ENCODE data around the gene CLBA1.
"Not testable (repeated sequence)": the region's sequence is repeated elsewhere in the genome, so short reads cannot be mapped to it uniquely, and the experiment has no call there.

CLBA1 gene

DNA sequence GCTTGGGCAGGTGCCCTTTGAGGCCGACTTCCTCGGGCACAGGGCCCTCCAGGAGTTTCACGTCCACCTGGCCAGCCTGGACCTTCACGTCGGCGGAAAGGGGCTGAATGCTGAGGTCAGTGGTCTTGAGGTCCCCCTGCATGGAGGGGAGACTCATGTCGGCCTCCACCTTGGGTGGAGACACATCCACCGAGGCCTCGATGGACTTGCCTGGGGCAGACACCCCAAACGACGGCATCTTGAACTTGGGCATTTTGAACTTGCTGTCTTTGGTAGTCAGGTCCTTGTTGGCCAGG is 36.9 kb upstream of the CLBA1 start:
- no peak for DNase-seq

DNA sequence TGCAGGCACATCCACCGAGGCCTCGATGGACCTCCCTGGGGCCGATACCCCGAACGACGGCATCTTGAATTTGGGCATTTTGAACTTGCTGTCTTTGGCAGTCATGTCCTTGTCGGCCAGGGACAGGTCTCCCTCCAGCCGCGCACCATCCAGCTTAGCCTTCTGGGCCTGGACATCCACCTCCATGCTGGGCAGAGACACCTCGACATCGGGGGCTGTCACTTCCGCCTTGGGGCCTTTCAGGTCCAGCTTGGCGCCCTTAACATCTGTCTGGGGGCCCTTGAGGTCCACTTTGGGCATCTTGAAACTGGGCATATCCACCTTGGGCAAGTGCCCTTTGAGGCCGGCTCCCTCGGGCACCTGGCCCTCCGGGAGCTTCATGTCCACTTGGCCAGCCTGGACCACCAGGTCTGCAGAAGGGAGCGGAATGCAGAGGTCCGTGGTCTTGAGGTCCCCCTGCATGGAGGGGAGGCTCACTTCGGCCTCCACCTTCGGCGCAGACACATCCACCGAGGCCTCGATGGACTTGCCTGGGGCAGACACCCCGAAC is 36.1 kb upstream of the CLBA1 start:
- DNase-seq = not testable (repeated sequence)

DNA sequence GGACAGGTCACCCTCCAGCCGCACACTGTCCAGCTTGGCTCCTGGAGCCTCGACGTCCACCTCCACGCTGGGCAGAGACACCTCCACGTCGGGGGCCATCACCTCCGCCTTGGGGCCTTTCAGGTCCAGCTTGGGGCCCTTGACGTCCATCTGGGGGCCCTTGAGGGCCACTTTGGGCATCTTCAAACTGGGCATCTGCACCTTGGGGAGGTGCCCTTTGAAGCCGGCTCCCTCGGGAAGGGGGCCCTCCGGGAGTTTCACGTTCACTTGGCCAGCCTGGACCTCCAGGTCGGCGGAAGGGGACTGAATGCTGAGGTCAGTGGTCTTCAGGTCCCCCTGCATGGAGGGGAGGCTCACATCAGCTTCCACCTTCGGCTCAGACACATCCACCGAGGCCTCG is 35.6 kb upstream of the CLBA1 start:
- DNase-seq = no peak

DNA sequence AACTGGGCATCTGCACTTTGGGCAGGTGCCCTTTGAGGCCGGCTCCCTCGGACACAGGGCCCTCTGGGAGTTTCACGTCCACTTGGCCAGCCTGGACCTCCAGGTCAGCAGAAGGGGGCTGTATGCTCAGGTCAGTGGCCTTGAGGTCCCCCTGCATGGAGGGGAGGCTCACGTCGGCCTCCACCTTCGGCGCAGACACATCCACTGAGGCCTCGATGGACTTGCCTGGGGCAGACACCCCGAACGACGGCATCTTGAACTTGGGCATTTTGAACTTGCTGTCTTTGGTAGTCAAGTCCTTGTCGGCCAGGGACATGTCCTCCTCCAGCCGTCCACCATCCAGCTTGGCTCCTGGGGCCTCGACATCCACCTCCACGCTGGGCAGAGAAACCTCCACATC is 34.9 kb upstream of the CLBA1 start:
- DNase-seq = not testable (repeated sequence)

DNA sequence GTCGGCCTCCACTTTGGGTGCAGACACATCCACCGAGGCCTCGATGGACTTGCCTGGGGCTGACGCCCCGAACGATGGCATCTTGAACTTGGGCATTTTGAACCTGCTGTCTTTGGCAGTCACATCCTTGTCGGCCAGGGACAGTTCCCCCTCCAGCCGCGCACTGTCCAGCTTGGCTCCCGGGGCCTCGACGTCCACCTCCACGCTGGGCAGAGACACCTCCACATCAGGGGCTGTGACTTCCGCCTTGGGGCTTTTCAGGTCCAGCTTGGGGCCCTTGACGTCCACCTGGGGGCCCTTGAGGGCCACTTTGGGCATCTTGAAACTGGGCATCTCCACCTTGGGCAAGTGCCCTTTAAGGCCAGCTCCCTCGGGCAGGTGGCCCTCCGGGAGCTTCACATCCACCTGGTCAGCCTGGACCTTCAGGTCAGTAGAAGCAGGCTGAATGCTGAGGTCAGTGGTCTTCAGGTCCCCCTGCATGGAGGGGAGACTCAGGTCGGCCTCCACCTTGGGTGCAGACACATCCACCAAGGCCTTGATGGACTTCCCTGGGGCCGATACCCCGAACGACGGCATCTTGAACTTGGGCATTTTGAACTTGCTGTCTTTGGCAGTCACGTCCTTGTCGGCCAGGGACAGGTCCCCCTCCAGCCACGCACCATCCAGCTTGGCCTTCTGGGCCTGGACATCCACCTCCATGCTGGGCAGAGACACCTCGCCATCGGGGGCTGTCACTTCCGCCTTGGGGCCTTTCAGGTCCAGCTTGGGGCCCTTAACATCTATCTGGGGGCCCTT is 33.5 kb upstream of the CLBA1 start:
- DNase-seq = not testable (repeated sequence)

DNA sequence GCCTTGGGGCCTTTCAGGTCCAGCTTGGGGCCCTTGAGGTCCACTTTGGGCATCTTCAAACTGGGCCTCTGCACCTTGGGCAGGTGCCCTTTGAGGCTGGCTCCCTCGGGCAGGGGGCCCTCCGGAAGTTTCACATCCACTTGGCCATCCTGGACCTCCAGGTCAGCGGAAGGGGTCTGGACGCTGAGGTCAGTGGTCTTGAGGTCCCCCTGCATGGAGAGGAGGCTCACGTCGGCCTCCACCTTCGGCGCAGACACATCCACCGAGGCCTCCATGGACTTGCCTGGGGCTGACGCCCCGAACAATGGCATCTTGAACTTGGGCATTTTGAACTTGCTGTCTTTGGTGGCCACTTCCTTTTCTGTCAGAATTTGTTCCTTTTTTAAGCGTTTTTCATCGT is 32.5 kb upstream of the CLBA1 start:
- DNase-seq = no peak

DNA sequence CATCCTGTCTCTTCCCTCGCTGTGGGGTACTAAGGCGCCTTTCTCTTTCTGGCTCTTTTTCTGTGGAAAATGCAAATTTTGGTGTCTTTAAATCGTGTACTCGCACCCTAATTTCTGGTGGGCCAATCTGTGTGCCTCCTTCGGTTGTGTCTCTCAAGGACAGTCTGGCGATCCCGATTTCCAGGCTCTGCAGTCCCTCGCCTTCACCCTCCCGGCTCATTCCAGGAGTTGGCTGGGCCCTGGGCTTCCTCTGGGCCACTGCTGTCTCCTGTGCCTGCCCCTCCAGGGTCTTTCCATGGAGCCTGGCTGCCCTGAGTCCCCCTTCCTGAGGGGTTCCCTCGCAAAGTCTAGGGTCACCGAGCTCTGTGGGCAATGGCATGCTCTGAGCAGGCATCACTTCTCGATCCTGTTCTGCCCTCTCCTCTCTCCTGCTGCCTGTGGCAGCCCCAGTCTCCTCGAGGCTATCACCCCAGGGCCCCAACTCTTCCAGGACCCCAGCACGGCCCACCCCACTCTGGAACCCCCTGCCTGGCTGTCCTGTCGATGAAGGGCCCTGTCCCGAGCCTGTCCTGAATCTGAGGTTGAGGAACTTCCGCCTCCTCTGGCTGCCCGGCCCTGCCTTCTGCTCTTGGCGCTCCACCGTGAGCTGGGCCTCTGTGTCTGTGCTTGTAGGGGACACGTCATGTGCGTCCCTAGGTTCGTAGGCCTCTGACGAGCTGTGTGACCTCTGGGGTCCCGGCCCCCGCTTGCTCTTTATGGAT is 31.5 kb upstream of the CLBA1 start:
- no peak for DNase-seq

DNA sequence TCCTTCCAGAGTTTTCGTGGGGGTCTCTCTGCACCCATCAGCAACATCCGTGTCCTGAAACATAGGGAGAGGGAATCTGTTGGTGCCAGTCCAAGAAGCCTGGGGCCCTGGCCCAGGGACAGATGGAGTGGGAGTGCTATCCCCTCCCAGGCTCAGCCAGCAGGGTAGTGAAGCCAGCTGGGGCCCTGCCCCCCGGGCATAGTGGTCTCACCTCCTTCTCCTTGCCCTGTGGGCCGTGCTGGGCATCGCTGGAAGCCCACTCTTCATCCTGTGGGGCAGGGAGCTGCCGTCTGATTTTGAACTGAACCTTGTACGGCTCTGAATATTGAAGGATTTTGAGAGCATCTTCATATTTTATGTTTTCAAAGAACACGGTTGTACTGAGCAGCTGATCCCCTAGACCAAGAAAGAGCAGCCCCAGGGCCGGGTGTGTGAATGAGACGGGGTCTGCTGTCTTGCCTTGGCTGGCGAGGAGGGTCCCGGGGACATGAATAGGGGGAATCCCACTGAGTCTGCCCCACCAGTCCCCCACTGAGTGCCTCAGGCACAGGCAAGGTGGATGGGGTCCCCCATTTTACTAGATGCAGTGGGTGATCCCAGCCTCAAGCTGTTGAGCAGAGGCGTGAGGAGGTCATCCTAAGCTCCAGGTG is 30.7 kb upstream of the CLBA1 start:
- no peak for DNase-seq

DNA sequence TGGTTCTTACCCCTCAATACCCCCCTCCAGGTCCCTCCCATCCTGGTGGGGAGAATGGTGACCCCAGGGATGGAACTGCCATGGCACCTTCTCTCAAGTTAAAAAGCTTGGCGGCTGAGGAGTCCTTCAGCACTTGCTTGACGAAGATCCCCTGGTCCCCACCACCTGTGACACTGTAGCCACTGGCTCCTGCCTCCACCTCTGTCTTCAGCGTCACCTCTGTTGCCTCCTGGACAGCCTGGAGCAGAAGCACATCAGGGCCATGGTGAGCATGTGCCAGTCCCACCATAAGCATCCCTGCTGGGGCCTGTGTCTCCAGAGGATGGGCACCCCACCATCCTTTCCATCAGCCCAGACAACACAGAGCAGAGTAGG is 30.2 kb upstream of the CLBA1 start:
- DNase-seq = no peak

DNA sequence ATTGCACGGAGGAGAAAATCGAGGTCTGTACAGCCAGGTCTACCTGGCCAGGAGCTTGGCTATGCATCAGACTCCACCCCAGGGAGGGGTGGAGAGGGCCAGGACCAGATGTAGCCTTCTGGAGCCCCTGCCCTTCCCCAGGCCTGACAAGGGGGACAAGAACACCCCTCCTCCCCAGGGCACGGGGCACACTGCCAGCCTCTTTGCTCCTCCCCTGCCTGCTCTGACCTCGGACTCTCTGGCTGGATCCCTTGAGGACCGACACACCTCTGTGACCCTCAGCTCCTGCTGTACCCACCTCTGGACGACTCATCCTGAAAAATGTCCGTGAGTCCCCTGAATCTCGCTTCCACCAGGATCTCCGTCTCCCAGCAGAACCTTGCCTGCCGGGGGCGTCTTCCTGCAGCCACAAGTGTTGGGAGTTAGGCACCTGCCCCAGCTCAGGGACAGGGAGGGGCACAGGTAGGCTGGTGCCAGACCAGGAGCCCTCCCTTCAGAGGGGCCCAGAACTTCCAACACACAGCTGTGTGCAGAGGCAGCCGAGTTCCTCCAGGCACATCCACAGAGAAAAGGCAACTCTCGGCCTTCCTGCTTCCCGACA is 29.2 kb upstream of the CLBA1 start:
- no peak for DNase-seq

DNA sequence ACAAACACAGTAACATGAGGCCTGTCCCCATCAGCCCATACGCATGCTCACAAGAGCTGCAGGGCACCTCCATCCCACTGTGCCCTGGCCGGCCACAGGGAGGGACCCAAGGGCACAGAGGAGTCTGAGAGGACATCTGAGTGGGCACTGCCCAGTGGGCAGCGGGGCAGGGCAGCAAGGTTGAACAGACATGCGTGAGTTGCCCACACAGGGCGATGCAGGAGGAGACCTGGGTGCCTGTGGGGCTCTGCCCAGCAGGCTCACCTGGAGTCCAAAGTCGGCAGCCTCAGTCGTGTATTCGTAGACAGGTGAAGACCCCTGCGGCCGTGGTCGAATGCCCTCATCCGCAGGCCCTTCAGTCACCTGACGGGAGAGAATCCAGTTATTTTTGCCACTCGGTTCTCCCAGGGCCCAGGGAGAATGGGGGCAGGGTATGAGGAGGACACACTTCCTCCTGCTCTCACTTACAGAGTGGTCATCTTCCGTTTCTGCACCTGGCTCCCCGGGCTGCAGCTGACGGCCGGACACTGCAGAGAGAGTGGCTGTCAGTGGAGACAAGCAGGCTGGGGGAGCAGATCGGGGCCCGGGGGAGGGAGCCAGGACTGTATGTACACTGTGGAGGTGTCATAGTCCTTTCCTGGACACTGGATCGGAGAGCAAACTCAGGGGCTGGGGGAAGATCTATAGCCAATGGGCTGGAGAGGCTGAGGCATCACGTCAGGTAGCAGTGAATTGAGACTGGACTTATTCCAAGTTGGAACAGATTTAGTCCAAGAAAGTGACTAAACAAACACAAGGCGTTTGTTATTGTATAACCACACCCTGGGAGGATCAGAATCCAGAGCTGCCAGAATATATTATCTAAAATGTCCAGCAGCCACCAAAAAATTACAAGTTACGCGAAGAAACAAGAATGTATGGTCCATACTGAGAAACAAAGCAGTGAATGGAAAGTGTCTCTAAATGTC is 28.2 kb upstream of the CLBA1 start:
- no peak for DNase-seq

DNA sequence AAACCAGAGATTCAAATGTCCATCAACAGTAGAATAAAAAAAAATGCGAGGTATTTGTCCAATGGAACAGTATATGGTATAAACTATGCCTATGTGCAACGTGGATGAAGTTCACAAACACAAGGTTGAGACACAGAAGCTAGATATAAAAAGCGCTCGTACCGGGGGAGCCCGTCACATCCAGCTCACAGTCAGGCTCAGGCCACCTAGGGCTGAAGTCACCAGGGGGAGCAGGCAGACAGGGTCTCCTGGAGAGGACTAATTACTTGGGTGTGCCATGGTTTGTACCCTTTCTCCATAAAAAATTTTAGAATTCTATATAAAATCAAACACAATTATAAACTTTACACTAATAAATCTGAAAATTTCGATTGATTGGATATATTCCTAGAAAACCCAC is 21.0 kb upstream of the CLBA1 start:
- DNase-seq = no peak

DNA sequence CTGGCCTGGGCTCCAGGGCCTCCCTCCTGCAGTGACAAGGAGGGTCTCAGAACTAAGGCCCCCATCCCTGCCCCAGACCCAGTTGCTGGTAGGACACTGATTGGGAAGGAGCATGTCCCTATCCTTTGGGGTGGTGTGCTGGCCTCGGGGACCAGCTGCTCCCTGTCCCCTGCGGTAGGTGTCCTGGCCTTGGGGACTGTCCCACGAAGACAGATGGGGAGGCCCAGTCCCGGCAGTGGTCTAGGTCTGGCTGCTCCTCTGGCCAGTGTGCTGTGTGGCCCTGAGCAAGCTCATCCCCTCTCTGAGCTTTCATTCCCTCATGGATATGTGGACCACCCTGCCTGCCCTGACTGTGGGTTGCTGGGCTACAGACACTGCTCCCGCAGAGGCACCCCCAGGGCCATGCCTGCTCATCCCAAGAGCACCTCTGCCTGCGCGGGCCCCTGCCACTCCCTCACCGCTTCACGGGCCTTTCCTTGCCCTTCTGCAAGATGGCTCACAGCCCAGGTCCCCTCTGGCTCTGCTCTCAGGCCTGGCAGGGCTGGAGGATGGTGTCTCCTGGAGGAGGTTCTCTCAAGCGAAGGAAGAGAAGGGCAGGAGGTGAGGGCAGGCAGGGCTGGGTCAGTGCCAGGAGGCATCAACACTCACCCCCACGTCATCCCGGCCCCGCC is 19.9 kb upstream of the CLBA1 start:
- no peak for DNase-seq

DNA sequence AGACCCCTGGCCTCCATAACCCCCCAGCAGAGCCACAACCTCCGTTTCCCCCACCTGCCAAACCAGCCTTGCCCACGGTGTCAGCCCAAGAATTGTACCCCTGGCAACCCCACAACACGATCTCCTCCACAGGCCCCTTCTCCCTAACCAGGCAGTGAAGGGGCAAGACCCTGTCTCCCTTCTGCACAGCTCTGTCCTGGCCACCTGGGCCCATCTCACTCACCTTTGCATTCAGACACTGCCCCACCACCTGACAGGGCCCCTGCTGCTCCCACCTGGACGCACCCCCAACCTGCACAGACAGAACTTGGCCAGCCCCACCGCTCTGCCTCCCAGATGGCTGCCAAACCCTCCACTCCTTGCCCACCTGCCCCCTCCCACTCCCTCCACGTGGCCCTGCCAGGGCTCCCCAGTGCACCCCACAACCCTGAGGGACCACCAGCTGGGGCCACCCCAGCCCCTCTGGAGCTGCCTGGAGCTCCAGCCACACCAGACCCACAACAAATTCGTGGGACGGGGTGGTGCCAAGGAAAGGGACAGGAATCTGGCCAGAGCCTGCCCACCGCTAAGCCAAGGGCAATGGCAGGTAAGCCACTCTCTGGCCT is 19.2 kb upstream of the CLBA1 start:
- no peak for DNase-seq

DNA sequence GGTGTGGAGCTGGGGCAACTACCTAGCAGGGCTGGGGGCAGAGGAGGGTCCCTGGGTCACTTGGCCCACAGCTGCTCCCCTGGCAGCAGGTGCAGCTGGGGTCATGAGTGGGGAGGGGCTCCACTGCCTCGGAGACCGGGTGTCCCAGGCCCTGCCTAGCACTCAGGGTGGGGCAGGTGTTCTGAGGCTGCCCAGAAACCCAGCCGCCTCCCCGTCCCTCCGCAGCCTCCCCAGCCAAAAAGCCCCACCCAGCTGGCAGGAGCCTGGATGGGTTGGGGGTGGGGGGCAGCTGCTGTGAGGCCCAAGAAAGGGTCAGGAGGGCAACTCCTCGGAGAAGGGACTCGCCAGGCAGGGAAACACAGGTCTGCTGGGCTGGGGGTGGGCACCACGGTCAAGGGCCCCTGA is 18.6 kb upstream of the CLBA1 start:
- DNase-seq = no peak

DNA sequence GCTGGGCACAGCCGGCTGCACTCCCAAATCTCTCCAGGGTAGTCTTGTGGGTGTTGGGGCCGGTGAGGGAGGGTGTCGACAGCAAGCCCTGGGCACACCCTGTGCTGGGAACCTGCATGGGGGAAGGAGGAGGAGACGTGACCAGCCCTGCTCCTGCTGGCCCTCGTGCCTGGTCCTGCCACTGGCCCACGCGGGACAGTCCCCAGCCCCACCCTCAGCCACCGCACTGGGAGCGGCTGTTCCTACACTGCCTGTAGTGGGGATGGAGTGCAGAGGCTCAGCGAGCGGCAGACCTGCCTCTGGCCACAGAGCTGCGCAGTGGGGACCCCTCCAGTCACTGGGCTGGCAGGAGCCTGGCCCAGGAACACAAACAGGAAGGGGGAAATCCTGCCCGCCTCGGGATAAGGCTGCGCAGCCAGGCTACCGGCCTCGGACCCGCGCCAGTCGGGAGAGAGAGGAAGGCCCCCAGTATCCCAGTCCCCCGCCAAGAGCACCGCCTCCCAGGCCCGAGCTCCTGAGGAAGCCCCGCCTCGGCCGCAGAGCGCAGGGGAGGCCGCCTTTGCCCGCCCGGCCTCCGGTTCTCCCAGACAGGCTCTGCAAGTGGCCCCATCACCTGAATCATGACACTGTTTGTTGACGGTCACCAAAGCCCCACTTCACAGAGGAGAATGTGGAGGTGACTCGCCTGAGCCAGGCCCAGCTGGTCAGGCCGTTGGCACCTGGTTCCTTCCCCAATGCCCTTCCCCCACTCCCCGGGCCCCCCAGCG is 18.0 kb upstream of the CLBA1 start:
- peak; percentile 36 for DNase-seq

DNA sequence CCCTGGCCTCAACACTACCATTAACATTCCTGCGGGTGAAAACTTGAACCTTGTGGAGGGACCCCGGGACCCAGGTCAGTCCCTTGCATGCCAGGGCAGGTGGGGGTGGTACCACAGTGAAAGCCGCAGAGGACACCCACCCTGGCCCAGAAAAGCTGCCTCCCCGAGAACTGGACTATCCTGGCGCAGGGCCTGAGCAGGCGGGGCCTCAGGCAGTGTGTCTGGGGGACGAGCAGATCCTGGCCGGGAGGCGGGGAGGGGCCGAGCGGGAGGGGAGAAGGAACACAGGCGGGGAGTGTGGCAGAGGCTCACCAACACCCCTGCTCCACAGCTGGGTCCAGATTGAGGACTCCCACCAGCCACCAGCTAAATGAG is 17.4 kb upstream of the CLBA1 start:
- DNase-seq = peak; percentile 69

DNA sequence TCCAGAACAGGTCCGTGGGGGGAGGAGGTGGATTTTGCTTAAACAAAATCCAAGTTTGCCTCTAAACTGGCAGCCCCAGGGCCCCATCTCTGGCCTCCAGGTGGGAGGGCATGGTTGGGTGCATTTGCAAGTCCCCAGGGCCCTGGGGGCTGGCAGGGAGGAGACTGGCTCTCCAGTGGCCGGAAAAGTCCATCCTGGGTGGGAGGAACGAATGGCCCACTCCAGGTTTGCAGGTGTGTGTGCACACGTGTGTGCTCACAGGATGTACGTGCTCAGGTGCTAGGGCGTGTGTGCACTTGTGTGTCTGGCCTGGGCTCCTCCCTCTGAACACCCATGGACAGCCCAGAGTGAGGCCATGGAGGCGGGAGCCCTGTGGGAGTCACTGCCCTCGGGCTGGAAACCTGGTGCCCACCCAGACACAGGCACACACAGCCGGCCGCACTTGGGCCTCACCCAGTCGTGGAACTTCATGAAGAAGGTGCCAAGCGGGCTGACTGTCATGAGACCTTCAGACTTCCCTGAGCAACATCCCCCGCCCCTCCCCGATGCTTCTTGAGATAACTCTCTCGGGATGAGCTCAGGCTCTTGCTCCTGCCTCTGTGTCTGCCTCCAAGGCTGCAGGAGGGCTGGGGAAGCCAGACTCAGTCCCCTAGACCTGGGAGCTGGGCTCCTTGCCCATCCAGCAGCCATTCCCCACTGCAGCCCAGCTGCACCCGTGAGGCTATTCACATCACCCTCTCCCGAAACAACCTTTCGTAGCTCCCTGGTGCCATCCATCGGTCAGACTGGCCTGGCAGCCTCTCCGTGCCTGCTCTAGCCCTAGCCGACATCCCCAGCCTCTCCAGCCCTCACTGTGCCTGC is 16.8 kb upstream of the CLBA1 start:
- peak; percentile 39 for DNase-seq

DNA sequence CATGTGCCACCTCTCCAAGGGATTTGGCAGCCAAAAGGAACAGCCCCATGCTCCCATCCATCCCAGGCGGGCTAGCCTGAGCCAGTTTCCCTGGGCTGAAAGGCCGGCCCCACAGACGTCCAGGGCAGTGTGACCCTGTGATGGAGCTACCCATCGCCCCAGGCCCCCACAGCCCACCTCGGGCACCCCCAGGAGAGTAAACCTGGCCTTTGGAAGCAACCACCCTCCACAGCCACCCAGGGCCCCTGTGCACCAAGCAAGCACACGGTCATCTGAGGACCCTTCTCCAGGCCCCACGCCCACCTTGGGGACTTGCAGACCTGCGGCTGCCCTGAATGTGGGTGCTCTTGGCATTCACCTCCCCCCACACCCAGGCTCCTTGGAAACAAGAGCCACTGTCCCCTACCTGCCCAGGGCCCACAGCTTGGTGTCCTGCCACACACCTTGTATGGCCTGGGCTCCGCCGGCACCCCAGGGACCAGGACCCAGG is 15.8 kb upstream of the CLBA1 start:
- no peak for DNase-seq

Measured in fibroblast of upper back skin (primary cell).